ENCODE results near the gene SLC16A5. TPM values are rescaled to one million over a fixed set of nuclear protein-coding genes. Genes with fewer than 3 reads are reported as not detected.

Gene SLC16A5
- total and polyA plus RNA-seq, 10 of the 15 experiments (the other 5 are each of a cell fraction or from before 2014, with no cell fraction given), result 0.03 to 3.1 (median 0.96) TPM

- TF ChIP-seq, protein P1, sequence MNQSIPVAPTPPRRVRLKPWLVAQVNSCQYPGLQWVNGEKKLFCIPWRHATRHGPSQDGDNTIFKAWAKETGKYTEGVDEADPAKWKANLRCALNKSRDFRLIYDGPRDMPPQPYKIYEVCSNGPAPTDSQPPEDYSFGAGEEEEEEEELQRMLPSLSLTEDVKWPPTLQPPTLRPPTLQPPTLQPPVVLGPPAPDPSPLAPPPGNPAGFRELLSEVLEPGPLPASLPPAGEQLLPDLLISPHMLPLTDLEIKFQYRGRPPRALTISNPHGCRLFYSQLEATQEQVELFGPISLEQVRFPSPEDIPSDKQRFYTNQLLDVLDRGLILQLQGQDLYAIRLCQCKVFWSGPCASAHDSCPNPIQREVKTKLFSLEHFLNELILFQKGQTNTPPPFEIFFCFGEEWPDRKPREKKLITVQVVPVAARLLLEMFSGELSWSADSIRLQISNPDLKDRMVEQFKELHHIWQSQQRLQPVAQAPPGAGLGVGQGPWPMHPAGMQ (IDR thresholded peaks at IDR 0.05; ENCODE audit: borderline replicate concordance), result no peak
- no peak for TF ChIP-seq CHD1 (IDR thresholded peaks at IDR 0.05; ENCODE audit: low read depth, low read length)
- TF ChIP-seq RUNX3 (IDR thresholded peaks at IDR 0.05; ENCODE audit: low read length), result no peak; the same call in 1 of the 2 replicates
- TF ChIP-seq REST (IDR thresholded peaks at IDR 0.05; ENCODE audit: low read depth, low read length), result peak; percentile 20; the same call in 1 of the 2 replicates
- no peak for TF ChIP-seq CREM (IDR thresholded peaks at IDR 0.05; ENCODE audit: low read depth)
- no peak for TF ChIP-seq ZZZ3 (IDR thresholded peaks at IDR 0.05; ENCODE audit: control insufficient read depth, insufficient read length, low read depth)
- peak; percentile 7 to 46; a peak in 1 of 4 replicates for TF ChIP-seq BHLHE40 (IDR thresholded peaks at IDR 0.05; ENCODE audit: borderline replicate concordance in 1 of 2, low read depth in 2 of 2, low read length in 1 of 2)
- TF ChIP-seq FOXM1 (IDR thresholded peaks at IDR 0.05; ENCODE audit: low read depth, low read length), result no peak
- 0 out of 2 replicates have a peak, but pooled peaks have one; percentile 11 for TF ChIP-seq YY1 (IDR thresholded peaks at IDR 0.05; ENCODE audit: low read depth, low read length)
- 0 out of 2 replicates have a peak, but pooled peaks have one; percentile 53 for TF ChIP-seq DPF2 (IDR thresholded peaks at IDR 0.05)
- no peak for TF ChIP-seq SP1 (IDR thresholded peaks at IDR 0.05; ENCODE audit: low read depth, low read length)
- 0 out of 2 replicates have a peak, but pooled peaks have one; percentile 11 for TF ChIP-seq TCF3 (IDR thresholded peaks at IDR 0.05; ENCODE audit: borderline replicate concordance, insufficient read depth, low read depth, low read length)
- TF ChIP-seq IKZF2 (IDR thresholded peaks at IDR 0.05), result peak; percentile 36 to 37; a peak in 2 of 4 replicates
- TF ChIP-seq HDGF (IDR thresholded peaks at IDR 0.05), result 0 out of 2 replicates have a peak, but pooled peaks have one; percentile 48
- no peak for TF ChIP-seq JUNB (IDR thresholded peaks at IDR 0.05)
Measured at GRCh38 chr17:75087558-75088453, at the start of gene SLC16A5 (continued).
